HG02970 (cell line): Measurements from ENCODE around the gene E2F1.

ENCODE experiments used
- ATAC-seq: cut with Tn5 transposase; IDR thresholded peaks from one replicate; pipeline ENCODE4 v1.9.1; 2021; ENCODE audit warnings: mild to moderate bottlenecking, moderate library complexity, moderate number of reproducible peaks; ENCODE audit not compliant: unreplicated experiment, low FRiP score

E2F1 gene

GRCh38 chr20:33673410-33674293, 12.5 kb downstream of the E2F1 start:
- ATAC-seq, result no peak

- ATAC-seq, result no peak
Observed at GRCh38 chr20:33673114-33673409, 13.1 kb downstream of the E2F1 start.

- ATAC-seq, result no peak
Observed at GRCh38 chr20:33672426-33673113, 13.6 kb downstream of the E2F1 start.

- ATAC-seq, result no peak
Observed at GRCh38 chr20:33671573-33672288, 14.5 kb downstream of the E2F1 start.

- ATAC-seq, result no peak
Observed at GRCh38 chr20:33670715-33671499, 15.3 kb downstream of the E2F1 start.

- ATAC-seq, result no peak
Observed at GRCh38 chr20:33669873-33670640, 16.1 kb downstream of the E2F1 start.

- no peak for ATAC-seq
Observed at GRCh38 chr20:33669224-33669623, 17.0 kb downstream of the E2F1 start.

GRCh38 chr20:33668466-33669155, 17.6 kb downstream of the E2F1 start:
- ATAC-seq, result no peak

GRCh38 chr20:33667676-33668465, 18.3 kb downstream of the E2F1 start:
- ATAC-seq, result peak; percentile 31

GRCh38 chr20:33667245-33667675, 18.9 kb downstream of the E2F1 start:
- ATAC-seq, result peak; percentile 17

GRCh38 chr20:33666293-33667244, 19.6 kb downstream of the E2F1 start, which contains the start of gene ACTL10:
Gene ACTL10, plus strand, starts transcription at chr20:33666943. Its CDS starts 555 bp downstream, at chr20:33667498.
- peak; percentile 43 for ATAC-seq

- no peak for ATAC-seq
Observed at GRCh38 chr20:33664762-33665144, 21.4 kb downstream of the E2F1 start.

GRCh38 chr20:33664085-33664761, 22.0 kb downstream of the E2F1 start:
- ATAC-seq, result no peak

- ATAC-seq, result peak; percentile 36
Observed at GRCh38 chr20:33663161-33664084, 22.8 kb downstream of the E2F1 start.

GRCh38 chr20:33662172-33662571, 24.0 kb downstream of the E2F1 start, which contains the start of gene C20orf144:
Gene C20orf144, plus strand, starts transcription at chr20:33662327. Its CDS starts 19 bp downstream, at chr20:33662346.
- ATAC-seq, result no peak
